Amniotic epithelial cell (primary cell): ENCODE data around the gene WDR93.
"Not testable (repeated sequence)": the region's sequence is repeated elsewhere in the genome, so short reads cannot be mapped to it uniquely, and the experiment has no call there.

ENCODE experiments used
- DNase-seq: peaks from one replicate; pipeline ENCODE4 v3.0.0-alpha.2; 2010; ENCODE audit warnings: low read depth

The WDR93 gene

GRCh38 chr15:89770041-89770440, 79.4 kb downstream of the WDR93 start:
- peak; percentile 60 for DNase-seq

GRCh38 chr15:89772932-89773583, 82.4 kb downstream of the WDR93 start:
- DNase-seq: no peak

GRCh38 chr15:89774492-89774891, 83.9 kb downstream of the WDR93 start:
- DNase-seq: no peak

GRCh38 chr15:89775815-89776214, 85.2 kb downstream of the WDR93 start:
- no peak for DNase-seq

- peak; percentile 49 for DNase-seq
These were observed 85.9 kb downstream of the WDR93 start, which contains the start of gene MESP2 for GRCh38 chr15:89776274-89777072. Gene MESP2, plus strand, starts transcription at chr15:89776332. Its CDS starts 26 bp downstream, at chr15:89776358.

- DNase-seq: no peak
These were observed 86.6 kb downstream of the WDR93 start for GRCh38 chr15:89777073-89777751.

GRCh38 chr15:89777782-89778380, 87.3 kb downstream of the WDR93 start:
- no peak for DNase-seq

- DNase-seq: no peak
These were observed 88.2 kb downstream of the WDR93 start for GRCh38 chr15:89778861-89779260.

GRCh38 chr15:89780601-89781000, 90.0 kb downstream of the WDR93 start:
- no peak for DNase-seq

- no peak for DNase-seq
These were observed 90.4 kb downstream of the WDR93 start for GRCh38 chr15:89781055-89781454.

GRCh38 chr15:89781891-89782618, 91.4 kb downstream of the WDR93 start:
- peak; percentile 79 for DNase-seq

- DNase-seq: not testable (repeated sequence)
These were observed 92.0 kb downstream of the WDR93 start for GRCh38 chr15:89782619-89782950.

GRCh38 chr15:89783111-89783860, 92.7 kb downstream of the WDR93 start:
- DNase-seq: peak; percentile 89

- no peak for DNase-seq
These were observed 93.5 kb downstream of the WDR93 start for GRCh38 chr15:89783861-89784685.

GRCh38 chr15:89784686-89784960, 94.0 kb downstream of the WDR93 start:
- DNase-seq: no peak

GRCh38 chr15:89785064-89785773, 94.6 kb downstream of the WDR93 start:
- DNase-seq: no peak

- DNase-seq: no peak
These were observed 95.1 kb downstream of the WDR93 start for GRCh38 chr15:89785774-89786140.

GRCh38 chr15:89787944-89788343, 97.3 kb downstream of the WDR93 start:
- DNase-seq: no peak

GRCh38 chr15:89788585-89788984, 98.0 kb downstream of the WDR93 start:
- DNase-seq: not testable (repeated sequence)

GRCh38 chr15:89790206-89790605, 99.6 kb downstream of the WDR93 start:
- no peak for DNase-seq
